GM10847 (cell line): ENCODE results near the gene FAM24B.

Experiments
- POLR2A ChIP-seq: IDR thresholded peaks from 2 replicates; pipeline ENCODE4 v1.6.1; 2011; ENCODE audit not compliant: insufficient read length; ENCODE audit errors: extremely low read depth

The FAM24B gene, protein sequence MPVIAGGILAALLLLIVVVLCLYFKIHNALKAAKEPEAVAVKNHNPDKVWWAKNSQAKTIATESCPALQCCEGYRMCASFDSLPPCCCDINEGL

GRCh38 chr10:122879339-122880273 lies at the start of gene FAM24B:
Gene FAM24B (minus strand): TSS chr10:122879581. CDS start chr10:122850515, 29,066 bp downstream.
- peak; percentile 50 for TF ChIP-seq POLR2A

GRCh38 chr10:122915700-122916099 lies 36.3 kb upstream of the FAM24B start:
- no peak for TF ChIP-seq POLR2A

GRCh38 chr10:122911889-122912484 lies 32.6 kb upstream of the FAM24B start:
- TF ChIP-seq POLR2A = no peak

DNA sequence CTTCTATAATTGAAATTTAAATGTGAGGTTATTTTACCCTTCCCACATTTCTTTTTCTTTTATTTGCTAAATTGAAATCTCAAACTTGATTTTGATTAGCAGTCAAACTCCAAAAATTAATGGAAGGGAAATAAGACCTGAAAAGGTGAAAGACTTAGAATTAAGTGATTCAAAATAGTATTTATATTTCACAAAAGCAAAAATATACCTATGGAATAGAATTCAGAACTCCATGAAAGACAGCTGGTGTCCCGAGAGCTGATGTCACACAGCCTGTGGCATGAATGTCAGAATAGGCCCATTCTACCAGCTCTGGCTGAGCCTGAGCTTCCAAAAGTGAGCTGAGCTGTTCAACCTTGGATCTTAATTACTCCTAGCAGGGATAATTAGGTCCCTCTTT lies 30.9 kb upstream of the FAM24B start, which contains the start of gene FAM24A:
Gene FAM24A (plus strand): TSS at position 301 of the 400 bp plus-strand sequence. CDS start 1,025 bp downstream, outside the sequence.
- no peak for TF ChIP-seq POLR2A

GRCh38 chr10:122894261-122894944 lies 15.0 kb upstream of the FAM24B start:
- TF ChIP-seq POLR2A = no peak

DNA sequence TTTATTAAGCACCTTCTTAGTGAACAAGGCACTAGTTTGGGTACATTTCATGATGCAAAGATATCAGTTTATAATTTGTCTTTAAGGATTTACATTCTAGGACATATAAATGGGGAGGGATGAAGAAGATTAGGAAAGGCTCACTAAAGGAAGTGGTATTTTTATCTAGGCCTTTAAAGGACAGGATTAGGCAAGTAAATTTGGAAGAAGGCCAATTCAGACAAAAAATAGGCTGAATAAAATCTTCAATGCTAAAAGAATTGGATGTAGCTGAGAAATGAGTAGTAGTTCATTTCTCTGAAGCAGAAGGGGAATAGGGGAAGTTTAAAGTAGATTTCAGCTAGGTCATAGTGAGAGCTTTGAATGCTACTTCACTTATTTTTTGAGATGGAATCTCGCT lies 4.8 kb upstream of the FAM24B start:
- TF ChIP-seq POLR2A = no peak

DNA sequence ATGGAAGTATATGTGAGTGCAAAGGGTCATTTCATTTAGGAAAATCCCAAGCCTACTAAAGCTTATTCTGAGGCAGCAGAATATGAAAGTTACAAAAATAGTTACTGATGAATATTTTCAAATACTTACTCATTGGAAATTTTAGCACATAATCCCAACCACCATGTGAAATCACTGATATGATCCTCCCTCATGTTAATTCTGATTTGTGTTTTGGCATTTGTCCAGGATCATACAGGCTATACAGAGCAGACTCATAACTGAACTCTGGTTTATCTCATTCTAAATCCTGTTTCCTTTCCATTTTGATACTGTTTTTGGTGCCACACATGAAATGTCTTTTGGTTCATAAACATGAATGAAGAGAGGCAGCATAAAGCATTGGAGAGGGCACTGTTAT lies 3.4 kb upstream of the FAM24B start:
- TF ChIP-seq POLR2A = no peak

GRCh38 chr10:122878799-122879338 lies 512 bp downstream of the FAM24B start:
- no peak for TF ChIP-seq POLR2A

- no peak for TF ChIP-seq POLR2A
These were observed 2.1 kb downstream of the FAM24B start for GRCh38 chr10:122877264-122877663.

DNA sequence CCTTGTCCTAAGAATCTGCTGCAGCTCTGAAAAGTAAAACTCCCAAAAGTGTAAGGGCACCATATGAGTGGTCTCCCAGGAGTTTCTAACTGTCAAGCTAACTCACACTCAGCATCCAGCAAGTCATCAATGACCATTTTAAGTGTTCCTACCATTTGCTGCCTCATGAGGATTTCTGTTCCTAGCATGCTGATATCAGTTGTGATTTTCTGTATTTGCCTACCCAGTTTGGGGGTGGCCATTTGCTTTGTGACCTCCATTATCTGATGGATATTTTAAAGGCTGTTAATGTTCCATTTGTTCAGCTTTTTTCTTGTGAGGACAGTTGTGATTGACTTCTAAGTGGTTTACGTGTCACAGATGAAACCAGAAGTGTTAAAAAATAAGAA lies 2.9 kb downstream of the FAM24B start:
- TF ChIP-seq POLR2A = no peak

DNA sequence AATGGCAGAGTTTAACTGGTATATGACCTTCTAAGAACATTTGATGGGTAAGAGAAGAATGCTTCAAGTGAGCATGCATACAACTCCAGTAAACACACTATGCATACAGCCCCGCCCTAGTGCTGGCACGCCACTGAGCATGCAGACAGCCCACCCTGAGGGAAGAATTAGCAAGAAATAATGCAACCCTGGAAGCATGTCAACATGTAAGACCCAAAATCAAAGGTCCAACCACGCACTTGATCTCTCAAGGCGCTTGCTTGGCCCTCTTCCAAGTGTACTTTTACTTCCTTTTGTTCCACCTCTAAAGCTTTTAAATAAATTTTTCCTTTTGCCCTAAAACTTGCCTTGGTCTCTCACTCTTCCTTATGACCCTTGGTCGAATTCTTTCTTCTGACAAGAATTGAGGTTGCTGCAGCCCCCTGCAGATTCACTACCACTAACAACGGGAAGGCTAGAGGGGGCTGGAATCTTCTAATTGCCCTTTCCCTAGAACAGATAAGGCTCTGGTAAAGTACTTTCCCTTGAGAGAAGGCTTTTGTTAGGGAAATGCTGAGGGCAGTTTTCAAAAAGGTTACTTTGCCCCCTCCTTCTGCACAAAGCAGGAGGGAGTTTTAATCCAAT lies 3.4 kb downstream of the FAM24B start:
- TF ChIP-seq POLR2A = no peak

DNA sequence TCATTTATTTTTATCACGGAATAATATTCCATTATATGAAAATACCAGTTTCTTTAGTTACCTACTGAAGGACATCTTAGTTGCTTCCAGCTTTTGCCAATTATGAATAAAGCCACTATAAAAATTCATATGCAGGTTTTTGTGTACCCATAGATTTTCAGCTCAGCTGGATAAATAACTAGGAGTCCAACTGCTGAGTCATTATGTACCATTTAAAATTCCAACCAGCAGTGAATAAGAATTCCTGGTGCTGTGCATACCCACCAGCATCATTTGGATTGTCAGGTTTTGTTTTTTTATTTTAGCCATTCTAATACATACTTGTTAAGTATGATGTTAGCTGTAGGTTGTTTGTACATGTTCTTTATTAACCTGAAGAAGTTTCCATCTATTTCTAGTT lies 14.5 kb downstream of the FAM24B start:
- no peak for TF ChIP-seq POLR2A

DNA sequence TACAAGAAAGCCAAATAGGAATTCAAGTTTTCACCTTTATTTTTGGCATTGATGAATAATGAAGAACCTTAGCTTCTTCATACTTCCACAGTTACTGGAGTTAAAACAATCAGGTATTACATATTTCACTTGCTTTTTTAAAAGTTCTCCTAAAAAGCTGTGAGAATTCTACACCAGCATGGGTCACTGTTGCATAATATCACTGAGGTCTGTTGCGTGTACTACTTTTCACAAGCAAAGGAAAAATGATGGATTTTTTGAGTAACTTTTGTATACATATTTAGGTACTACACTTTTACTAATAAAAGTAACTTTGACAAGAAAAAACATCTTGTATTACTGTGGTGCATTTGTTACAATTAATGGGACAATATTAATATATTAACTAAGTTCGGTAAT lies 15.2 kb downstream of the FAM24B start:
- TF ChIP-seq POLR2A = no peak

GRCh38 chr10:122863216-122864193 lies 15.9 kb downstream of the FAM24B start:
- TF ChIP-seq POLR2A = no peak
